GM12878 (cell line): ENCODE results near the gene LKAAEAR1. TPM values are rescaled to one million over a fixed set of nuclear protein-coding genes. Genes with fewer than 3 reads are reported as not detected.

Experiments
- ATAC-seq: fragments of 200-7000 bp; cut with Tn5 transposase; 3 replicates; pipeline ENCODE4 v1.9.1; 2020; ENCODE audit warnings: mild to moderate bottlenecking, moderate library complexity
- BruUV-seq: library from RNA; stranded (reverse); fragments of 400-500 nt; replicated peaks from 2 replicates; lab custom pipeline; 2021; lab: Mats Ljungman, UMichigan
- CTCF ChIA-PET: fragments of 300-600 bp; sonication (Branson Sonifier 250); formaldehyde crosslinking; extraction: SDS; loops from one replicate; lab custom pipeline; 2021; ENCODE audit warnings: inconsistent platforms; lab: Yijun Ruan, JAX
- POLR2A ChIA-PET: fragments of 350-600 bp; formaldehyde crosslinking; extraction: SDS; loops from one replicate; lab custom pipeline; 2021; ENCODE audit warnings: inconsistent platforms; lab: Charles Lee
- RAD21 ChIA-PET: fragments of 300-600 bp; sonication (Branson Sonifier 250); formaldehyde crosslinking; loops from one replicate; lab custom pipeline; 2023; ENCODE audit warnings: antibody characterized with exemption; ENCODE audit not compliant: unreplicated experiment; lab: Charles Lee
- SMC1A ChIA-PET: fragments of 300-600 bp; sonication (Branson Sonifier 250); formaldehyde crosslinking; loops from one replicate; lab custom pipeline; 2023; ENCODE audit not compliant: unreplicated experiment, uncharacterized antibody; lab: Charles Lee
- DNase-seq: peaks from one replicate; pipeline ENCODE4 v3.0.0-alpha.2; 2011; ENCODE audit warnings: low read depth, low spot score
- FAIRE-seq: peaks from 3 replicates; lab custom pipeline; 2011; peaks lifted over from hg19 to GRCh38; lab: Jason Lieb, UNC
- H2AFZ ChIP-seq: 2 replicates; pipeline ENCODE4 v1.6.0; 2011; ENCODE audit warnings: low read depth, low read length, control low read depth; ENCODE audit not compliant: control insufficient read depth
- H3K27ac ChIP-seq: 2 replicates; pipeline ENCODE4 v1.5.1; 2011; ENCODE audit warnings: control low read depth; ENCODE audit not compliant: control insufficient read depth, insufficient read depth
- H3K27me3 ChIP-seq, 2 experiments: replicated peaks in 1 of 2; 2 replicates each; pipeline versions ENCODE4 v1.6.0 to v1.6.1; 2011; ENCODE audit warnings: low read length in 1 of 2; ENCODE audit not compliant: control insufficient read depth in 2 of 2, insufficient read depth in 2 of 2
- H3K36me3 ChIP-seq, 2 experiments: 2 replicates each; pipeline ENCODE4 v1.5.1; 2011; ENCODE audit warnings: low read length in 1 of 2; ENCODE audit not compliant: control insufficient read depth in 2 of 2, insufficient read depth in 2 of 2
- H3K4me1 ChIP-seq: 2 replicates; pipeline ENCODE4 v1.6.1; 2011; ENCODE audit warnings: mild to moderate bottlenecking, low read length, moderate library complexity, mixed read lengths; ENCODE audit not compliant: control insufficient read depth, insufficient read depth
- H3K4me2 ChIP-seq: 2 replicates; pipeline ENCODE4 v1.6.0; 2011; ENCODE audit warnings: control low read depth; ENCODE audit not compliant: control insufficient read depth, insufficient read depth
- H3K4me3 ChIP-seq: fragments of 200-600 bp; sonication (generic); 2 replicates; pipeline ENCODE4 v1.5.1; 2016
- H3K79me2 ChIP-seq: 2 replicates; pipeline ENCODE4 v1.6.0; 2011; ENCODE audit warnings: low read length; ENCODE audit not compliant: control insufficient read depth, insufficient read depth
- H3K9ac ChIP-seq: 2 replicates; pipeline ENCODE4 v1.8.0; 2011; ENCODE audit warnings: low read length, control low read depth, mixed read lengths; ENCODE audit not compliant: control insufficient read depth, insufficient read depth
- H3K9me3 ChIP-seq: replicated peaks from 3 replicates; pipeline ENCODE4 v1.5.1; 2011; ENCODE audit warnings: mild to moderate bottlenecking, low read length; ENCODE audit not compliant: control insufficient read depth, insufficient read depth
- H4K20me1 ChIP-seq: 2 replicates; pipeline ENCODE4 v1.6.0; 2011; ENCODE audit not compliant: control insufficient read depth, insufficient read depth
- ASH2L ChIP-seq: fragments of 300-600, 200-600 bp; sonication (generic); IDR thresholded peaks from 2 replicates; pipeline ENCODE4 v1.6.1; 2017; ENCODE audit warnings: low read depth, mild to moderate bottlenecking, borderline replicate concordance
- CHD4 ChIP-seq: fragments of 200-600 bp; sonication (generic); IDR thresholded peaks from 2 replicates; pipeline ENCODE4 v1.6.1; 2016; ENCODE audit warnings: mild to moderate bottlenecking
- ETV6 ChIP-seq, 2 experiments: fragments of 450-650 bp in 1 of 2; IDR thresholded peaks in 1 of 2; conservative IDR thresholded peaks in 1 of 2; 2 replicates each; pipeline ENCODE4 v1.6.1; 2014; ENCODE audit warnings: antibody characterized with exemption in 1 of 2, borderline replicate concordance in 1 of 2, low read depth in 1 of 2, mild to moderate bottlenecking in 1 of 2, moderate library complexity in 1 of 2
- MYB ChIP-seq: fragments of 150-350 bp; IDR thresholded peaks from 2 replicates; pipeline ENCODE4 v1.6.1; 2014; ENCODE audit warnings: mild to moderate bottlenecking, low read depth, low read length, borderline replicate concordance
- POLR2A ChIP-seq: IDR thresholded peaks from 2 replicates; pipeline ENCODE4 v1.6.1; 2011; ENCODE audit warnings: low read depth, mild to moderate bottlenecking, low read length
- POLR2AphosphoS2 ChIP-seq: IDR thresholded peaks from 2 replicates; pipeline ENCODE4 v1.6.1; 2011; ENCODE audit warnings: low read depth, mild to moderate bottlenecking, low read length, improper control_type of control experiment, moderate library complexity
- TCF3 ChIP-seq: IDR thresholded peaks from 2 replicates; pipeline ENCODE4 v1.6.1; 2012; ENCODE audit warnings: low read depth, mild to moderate bottlenecking, low read length, borderline replicate concordance; ENCODE audit not compliant: insufficient read depth
- USF1 ChIP-seq: IDR thresholded peaks from 2 replicates; pipeline ENCODE4 v1.6.1; 2011; ENCODE audit warnings: borderline replicate concordance, low read depth, mild to moderate bottlenecking, moderate library complexity, mixed read lengths, low read length; ENCODE audit not compliant: insufficient read depth; ENCODE audit errors: extremely low read length
- ZNF274 ChIP-seq: IDR thresholded peaks from one replicate; pipeline ENCODE4 v1.8.0; 2011; ENCODE audit not compliant: insufficient read length, insufficient read depth
- ZNF622 ChIP-seq: fragments of 450-650 bp; IDR thresholded peaks from 2 replicates; pipeline ENCODE4 v1.6.1; 2017; ENCODE audit warnings: mild to moderate bottlenecking, inconsistent platforms
- WGBS: methylation state at CpG from one replicate; pipeline ENCODE4 v1.1.6; 2016; ENCODE audit warnings: low lambda C conversion rate; ENCODE audit not compliant: insufficient replicate concordance, insufficient coverage; ENCODE audit errors: missing lambda C conversion rate; 5-methylcytosine and 5-hydroxymethylcytosine counted together
- in situ Hi-C: fragments of 300-500 bp; cut with MboI; formaldehyde crosslinking; loops from 9 replicates; pipeline ENCODE4 v1.14.3; 2018; ENCODE audit warnings: mixed read lengths
- intact Hi-C: fragments of 100-400 bp; cut with micrococcal nuclease; formaldehyde crosslinking; loops from one replicate; pipeline ENCODE4 v1.14.2; 2022; ENCODE audit not compliant: unreplicated experiment
- polyA plus RNA-seq, 11 experiments: library from polyadenylated mRNA; depleted of rRNA in 4 of 11; unstranded in 6 of 11; stranded (reverse) in 5 of 11; fragments of >200 nt; fragmentation: Nextera tagmentation in 4 of 11; fragmentation: Illumina TruSeq in 1 of 11; extraction: Ambion mirVana in 4 of 11; extraction: Trizol in 1 of 11; gene quantifications; 1 replicate in 1 of 11; 2 replicates in 10 of 11; pipeline versions ENCODE4 v1.2.1 to v1.2.3, GENCODE V29; 2011 to 2016; ENCODE audit warnings: inconsistent platforms in 2 of 11, missing spikeins in 2 of 11, low read depth in 1 of 11
- total RNA-seq, 4 experiments: library from RNA; depleted of rRNA in 3 of 4; stranded (reverse); fragments of >200 nt in 3 of 4; fragmentation: Illumina TruSeq in 1 of 4; extraction: Trizol in 1 of 4; gene quantifications; 2 replicates each; pipeline versions ENCODE4 v1.2.1 to v1.2.3, GENCODE V29; 2013 to 2021
- TF ChIP-seq, protein P1 (sequence below): fragments of 450-650 bp; IDR thresholded peaks from 2 replicates; pipeline ENCODE4 v1.6.1; 2018; ENCODE audit warnings: mild to moderate bottlenecking, low read depth, moderate library complexity; ENCODE audit not compliant: partially characterized antibody
- TF ChIP-seq, protein P2 (sequence below): fragments of 450-650 bp; IDR thresholded peaks from 2 replicates; pipeline ENCODE4 v1.6.1; 2017; ENCODE audit warnings: mild to moderate bottlenecking, low read depth, inconsistent platforms; ENCODE audit not compliant: poor library complexity, severe bottlenecking
- TF ChIP-seq, protein P3 (sequence below): IDR thresholded peaks from 2 replicates; pipeline ENCODE4 v1.6.1; 2011; ENCODE audit warnings: mild to moderate bottlenecking, low read depth, low read length, moderate library complexity; ENCODE audit not compliant: insufficient replicate concordance

LKAAEAR1 gene
- total and polyA plus RNA-seq, 10 of the 15 experiments (the other 5 are each of a cell fraction or from before 2014, with no cell fraction given) = not detected

GRCh38 chr20:64100946-64101688 is 16.9 kb upstream of the LKAAEAR1 start:
- in situ Hi-C loops = no loop called here
- no peak for TF ChIP-seq POLR2AphosphoS2
- no peak for TF ChIP-seq USF1
- TF ChIP-seq, protein P1, sequence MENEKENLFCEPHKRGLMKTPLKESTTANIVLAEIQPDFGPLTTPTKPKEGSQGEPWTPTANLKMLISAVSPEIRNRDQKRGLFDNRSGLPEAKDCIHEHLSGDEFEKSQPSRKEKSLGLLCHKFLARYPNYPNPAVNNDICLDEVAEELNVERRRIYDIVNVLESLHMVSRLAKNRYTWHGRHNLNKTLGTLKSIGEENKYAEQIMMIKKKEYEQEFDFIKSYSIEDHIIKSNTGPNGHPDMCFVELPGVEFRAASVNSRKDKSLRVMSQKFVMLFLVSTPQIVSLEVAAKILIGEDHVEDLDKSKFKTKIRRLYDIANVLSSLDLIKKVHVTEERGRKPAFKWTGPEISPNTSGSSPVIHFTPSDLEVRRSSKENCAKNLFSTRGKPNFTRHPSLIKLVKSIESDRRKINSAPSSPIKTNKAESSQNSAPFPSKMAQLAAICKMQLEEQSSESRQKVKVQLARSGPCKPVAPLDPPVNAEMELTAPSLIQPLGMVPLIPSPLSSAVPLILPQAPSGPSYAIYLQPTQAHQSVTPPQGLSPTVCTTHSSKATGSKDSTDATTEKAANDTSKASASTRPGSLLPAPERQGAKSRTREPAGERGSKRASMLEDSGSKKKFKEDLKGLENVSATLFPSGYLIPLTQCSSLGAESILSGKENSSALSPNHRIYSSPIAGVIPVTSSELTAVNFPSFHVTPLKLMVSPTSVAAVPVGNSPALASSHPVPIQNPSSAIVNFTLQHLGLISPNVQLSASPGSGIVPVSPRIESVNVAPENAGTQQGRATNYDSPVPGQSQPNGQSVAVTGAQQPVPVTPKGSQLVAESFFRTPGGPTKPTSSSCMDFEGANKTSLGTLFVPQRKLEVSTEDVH = no peak
- no peak for TF ChIP-seq CHD4
- TF ChIP-seq TCF3 = no peak
- no peak for TF ChIP-seq ZNF622
- TF ChIP-seq ZNF274 = no peak
- no peak for TF ChIP-seq POLR2A
- TF ChIP-seq, protein P2, sequence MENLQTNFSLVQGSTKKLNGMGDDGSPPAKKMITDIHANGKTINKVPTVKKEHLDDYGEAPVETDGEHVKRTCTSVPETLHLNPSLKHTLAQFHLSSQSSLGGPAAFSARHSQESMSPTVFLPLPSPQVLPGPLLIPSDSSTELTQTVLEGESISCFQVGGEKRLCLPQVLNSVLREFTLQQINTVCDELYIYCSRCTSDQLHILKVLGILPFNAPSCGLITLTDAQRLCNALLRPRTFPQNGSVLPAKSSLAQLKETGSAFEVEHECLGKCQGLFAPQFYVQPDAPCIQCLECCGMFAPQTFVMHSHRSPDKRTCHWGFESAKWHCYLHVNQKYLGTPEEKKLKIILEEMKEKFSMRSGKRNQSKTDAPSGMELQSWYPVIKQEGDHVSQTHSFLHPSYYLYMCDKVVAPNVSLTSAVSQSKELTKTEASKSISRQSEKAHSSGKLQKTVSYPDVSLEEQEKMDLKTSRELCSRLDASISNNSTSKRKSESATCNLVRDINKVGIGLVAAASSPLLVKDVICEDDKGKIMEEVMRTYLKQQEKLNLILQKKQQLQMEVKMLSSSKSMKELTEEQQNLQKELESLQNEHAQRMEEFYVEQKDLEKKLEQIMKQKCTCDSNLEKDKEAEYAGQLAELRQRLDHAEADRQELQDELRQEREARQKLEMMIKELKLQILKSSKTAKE = no peak
- TF ChIP-seq, protein P3, sequence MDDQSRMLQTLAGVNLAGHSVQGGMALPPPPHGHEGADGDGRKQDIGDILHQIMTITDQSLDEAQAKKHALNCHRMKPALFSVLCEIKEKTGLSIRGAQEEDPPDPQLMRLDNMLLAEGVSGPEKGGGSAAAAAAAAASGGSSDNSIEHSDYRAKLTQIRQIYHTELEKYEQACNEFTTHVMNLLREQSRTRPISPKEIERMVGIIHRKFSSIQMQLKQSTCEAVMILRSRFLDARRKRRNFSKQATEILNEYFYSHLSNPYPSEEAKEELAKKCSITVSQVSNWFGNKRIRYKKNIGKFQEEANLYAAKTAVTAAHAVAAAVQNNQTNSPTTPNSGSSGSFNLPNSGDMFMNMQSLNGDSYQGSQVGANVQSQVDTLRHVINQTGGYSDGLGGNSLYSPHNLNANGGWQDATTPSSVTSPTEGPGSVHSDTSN = no peak
- no peak for TF ChIP-seq ETV6 (conservative IDR thresholded peaks at IDR 0.05 in 1 of 2, IDR thresholded peaks at IDR 0.05 in 1 of 2; ENCODE audit: borderline replicate concordance in 1 of 2, low read depth in 1 of 2)
- TF ChIP-seq ASH2L = no peak
- TF ChIP-seq MYB = no peak

More at GRCh38 chr20:64100946-64101688, 16.9 kb upstream of the LKAAEAR1 start:
- no peaks in the 10 kb centered on the region for H3K79me2 ChIP-seq
- H3K4me3 ChIP-seq = no peak overlapping the region
- no peaks in the 10 kb centered on the region for H4K20me1 ChIP-seq
- H3K27me3 ChIP-seq = peaks cover 4 to 11% of the 10 kb centered on the region in 2 experiments; a peak in 3 of 4 replicates
- ChIA-PET POLR2A (no interaction called here), RAD21 (interaction anchor here (1.0 to 1.9 kb wide), 7 partner anchors 11 to 121 kb away, joined by 3 to 7 read pairs (median 5); partner anchors contain the start of genes LKAAEAR1, OPRL1, RGS19 and SAMD10), SMC1A (interaction anchor here (1.5 to 1.7 kb wide), 3 partner anchors 19 to 21 kb away, joined by 3 to 7 read pairs (median 5); partner anchors contain the start of genes OPRL1 and RGS19), CTCF (interaction anchor here (0.6 to 2.6 kb wide), 8 partner anchors 10 to 148 kb away, joined by 3 to 16 read pairs (median 4); partner anchors contain the start of gene LKAAEAR1)
- H3K4me2 ChIP-seq = no peak overlapping the region
- H3K27ac ChIP-seq = no peak overlapping the region
- H3K4me1 ChIP-seq = peaks cover 10% of the 10 kb centered on the region
- intact Hi-C loops = no loop called here
- no peak overlapping the region for H3K9ac ChIP-seq
- ATAC-seq = no peak
- BruUV-seq = no TSS peak
- 25% methylated on average over 9 of the region's 9 CpGs for WGBS
- FAIRE-seq = no peak
- no peaks in the 10 kb centered on the region for H3K36me3 ChIP-seq
- no peaks in the 10 kb centered on the region for H3K9me3 ChIP-seq
- DNase-seq = no peak
- H2AFZ ChIP-seq = no peak overlapping the region
